Hematopoietic multipotent progenitor cell treated with erythropoietin and hydrocortisone succinate and interleukin-3 and kit ligand, for 6 days (in vitro differentiated cells): ENCODE results near the gene FARP2.
"Not testable (repeated sequence)": the region's sequence is repeated elsewhere in the genome, so short reads cannot be mapped to it uniquely, and the experiment has no call there.

Experiments used
- DNase-seq: peaks from one replicate; pipeline ENCODE4 v3.0.0-alpha.2; 2015

The FARP2 gene

GRCh38 chr2:241412144-241412543, 56.1 kb downstream of the FARP2 start:
- peak; percentile 50 for DNase-seq

- not testable (repeated sequence) for DNase-seq
Observed at GRCh38 chr2:241413501-241413900, 57.4 kb downstream of the FARP2 start.

- no peak for DNase-seq
Observed at GRCh38 chr2:241413929-241414580, 58.0 kb downstream of the FARP2 start.

- DNase-seq: no peak
Observed at GRCh38 chr2:241415196-241415595, 59.1 kb downstream of the FARP2 start.

- no peak for DNase-seq
Observed at GRCh38 chr2:241417626-241418025, 61.5 kb downstream of the FARP2 start.

GRCh38 chr2:241421330-241421729, 65.2 kb downstream of the FARP2 start:
- no peak for DNase-seq

GRCh38 chr2:241421942-241422341, 65.9 kb downstream of the FARP2 start:
- not testable (repeated sequence) for DNase-seq

GRCh38 chr2:241422350-241422749, 66.3 kb downstream of the FARP2 start:
- DNase-seq: no peak

- not testable (repeated sequence) for DNase-seq
Observed at GRCh38 chr2:241423489-241423888, 67.4 kb downstream of the FARP2 start.

GRCh38 chr2:241425368-241425767, 69.3 kb downstream of the FARP2 start:
- DNase-seq: no peak

- no peak for DNase-seq
Observed at GRCh38 chr2:241430178-241430577, 74.1 kb downstream of the FARP2 start.

GRCh38 chr2:241432824-241433448, 76.9 kb downstream of the FARP2 start:
- DNase-seq: no peak

GRCh38 chr2:241437179-241437578, 81.1 kb downstream of the FARP2 start:
- DNase-seq: no peak

GRCh38 chr2:241441492-241441891, 85.4 kb downstream of the FARP2 start:
- DNase-seq: no peak

- peak; percentile 93 for DNase-seq
Observed at GRCh38 chr2:241443486-241444223, 87.6 kb downstream of the FARP2 start.

GRCh38 chr2:241445426-241445825, 89.3 kb downstream of the FARP2 start:
- DNase-seq: no peak

- not testable (repeated sequence) for DNase-seq
Observed at GRCh38 chr2:241450092-241450491, 94.0 kb downstream of the FARP2 start.

GRCh38 chr2:241451840-241452506, 95.9 kb downstream of the FARP2 start:
- DNase-seq: no peak

- DNase-seq: not testable (repeated sequence)
Observed at GRCh38 chr2:241453919-241454318, 97.8 kb downstream of the FARP2 start.

- DNase-seq: peak; percentile 13
Observed at GRCh38 chr2:241454837-241455485, 98.9 kb downstream of the FARP2 start.

- no peak for DNase-seq
Observed at GRCh38 chr2:241456546-241456945, 100.5 kb downstream of the FARP2 start.

GRCh38 chr2:241458687-241459086, 102.6 kb downstream of the FARP2 start:
- DNase-seq: no peak

GRCh38 chr2:241459520-241459919, 103.4 kb downstream of the FARP2 start:
- no peak for DNase-seq
